CD4-positive, CD25-positive, alpha-beta regulatory T cell (primary cell): ENCODE data around the gene FAM170A. TPM values are rescaled to one million over a fixed set of nuclear protein-coding genes. Genes with fewer than 3 reads are reported as not detected.

Experiments
- ATAC-seq, 2 donors: fragments of 150-1000 bp; cut with Tn5 transposase; one replicate each; pipeline ENCODE4 v1.10.0; 2021; ENCODE audit warnings: low read depth in 2 of 2, moderate number of reproducible peaks in 2 of 2, moderate library complexity in 1 of 2
- DNase-seq, 3 donors: peaks; one replicate each; pipeline versions ENCODE4 v3.0.0 to v3.0.0-alpha.2; 2012 to 2022; ENCODE audit warnings: mixed read lengths in 1 of 3
- H3K27ac ChIP-seq: one replicate; pipeline ENCODE4 v1.7.0; 2013; ENCODE audit warnings: mild to moderate bottlenecking, low read length; ENCODE audit not compliant: insufficient read depth, poor library complexity, severe bottlenecking
- H3K27me3 ChIP-seq: one replicate; pipeline ENCODE4 v1.7.0; 2013; ENCODE audit warnings: low read length; ENCODE audit not compliant: control insufficient read depth, insufficient read depth
- H3K36me3 ChIP-seq: one replicate; pipeline ENCODE4 v1.7.0; 2013; ENCODE audit warnings: mild to moderate bottlenecking, low read length, moderate library complexity; ENCODE audit not compliant: control insufficient read depth, insufficient read depth
- H3K4me1 ChIP-seq: 2 replicates; pipeline ENCODE4 v1.7.0; 2013; ENCODE audit warnings: mild to moderate bottlenecking, low read length; ENCODE audit not compliant: insufficient read depth, control insufficient read depth, poor library complexity, severe bottlenecking
- H3K4me3 ChIP-seq: one replicate; pipeline ENCODE4 v1.7.0; 2013; ENCODE audit warnings: low read depth, mild to moderate bottlenecking, low read length, moderate library complexity
- H3K9me3 ChIP-seq, 2 experiments: 1 replicate in 1 of 2; 2 replicates in 1 of 2; pipeline ENCODE4 v1.7.0; 2013; ENCODE audit warnings: low read length in 2 of 2, mild to moderate bottlenecking in 1 of 2, moderate library complexity in 1 of 2; ENCODE audit not compliant: control insufficient read depth in 2 of 2
- H3K27ac Mint-ChIP-seq, 3 donors: one replicate each; pipeline ENCODE4 v1.8.0; 2020 to 2022; ENCODE audit warnings: mild to moderate bottlenecking in 3 of 3, mixed read lengths in 3 of 3, moderate library complexity in 2 of 3
- H3K27me3 Mint-ChIP-seq: one replicate; pipeline ENCODE4 v1.8.0; 2022; ENCODE audit warnings: mild to moderate bottlenecking, mixed read lengths
- H3K36me3 Mint-ChIP-seq: one replicate; pipeline ENCODE4 v1.8.0; 2020; ENCODE audit warnings: mixed read lengths
- H3K4me1 Mint-ChIP-seq, 4 donors: one replicate each; pipeline ENCODE4 v1.8.0; 2020 to 2022; ENCODE audit warnings: mixed read lengths in 4 of 4, mild to moderate bottlenecking in 1 of 4
- H3K4me3 Mint-ChIP-seq, 4 donors: one replicate each; pipeline ENCODE4 v1.8.0; 2020 to 2022; ENCODE audit warnings: mild to moderate bottlenecking in 4 of 4, mixed read lengths in 4 of 4, moderate library complexity in 3 of 4
- H3K9me3 Mint-ChIP-seq, 7 donors: one replicate each; pipeline ENCODE4 v1.8.0; 2020 to 2022; ENCODE audit warnings: mixed read lengths in 7 of 7, mild to moderate bottlenecking in 3 of 7, moderate library complexity in 2 of 7
- polyA plus RNA-seq, 4 donors: library from polyadenylated mRNA; unstranded; fragments of 300-500 nt; fragmentation: Illumina TruSeq; gene quantifications; one replicate each; pipeline ENCODE4 v1.2.3, GENCODE V29; 2021
- total RNA-seq: library from RNA; stranded (reverse); gene quantifications from one replicate; pipeline ENCODE4 v1.2.3, GENCODE V29; 2022

FAM170A gene
- total and polyA plus RNA-seq, 5 donors from 2014 or later: not detected

- no peaks in the 10 kb centered on the region for H3K4me1 ChIP-seq
- no peaks in the 10 kb centered on the region for H3K36me3 ChIP-seq
- H3K27ac ChIP-seq: no peak overlapping the region
- no peak overlapping the region for H3K27ac Mint-ChIP-seq
- H3K9me3 ChIP-seq: no peaks in the 10 kb centered on the region
- H3K36me3 Mint-ChIP-seq: no peaks in the 10 kb centered on the region
- DNase-seq: no peak
- no peaks in the 10 kb centered on the region for H3K4me1 Mint-ChIP-seq
- ATAC-seq: no peak
- H3K4me3 Mint-ChIP-seq: no peak overlapping the region
- peaks cover 0 to 2% (median 0%) of the 10 kb centered on the region in 7 donors for H3K9me3 Mint-ChIP-seq
- H3K27me3 ChIP-seq: no peaks in the 10 kb centered on the region
- peaks cover 11% of the 10 kb centered on the region for H3K27me3 Mint-ChIP-seq
- H3K4me3 ChIP-seq: no peak overlapping the region
These were observed 1.5 kb downstream of the FAM170A start for GRCh38 chr5:119630752-119631440.

- H3K4me3 ChIP-seq: no peak overlapping the region
- H3K9me3 Mint-ChIP-seq: peaks cover 0 to 2% (median 0%) of the 10 kb centered on the region in 7 donors
- DNase-seq: no peak
These were observed 2.3 kb downstream of the FAM170A start for GRCh38 chr5:119631660-119632059.

DNA sequence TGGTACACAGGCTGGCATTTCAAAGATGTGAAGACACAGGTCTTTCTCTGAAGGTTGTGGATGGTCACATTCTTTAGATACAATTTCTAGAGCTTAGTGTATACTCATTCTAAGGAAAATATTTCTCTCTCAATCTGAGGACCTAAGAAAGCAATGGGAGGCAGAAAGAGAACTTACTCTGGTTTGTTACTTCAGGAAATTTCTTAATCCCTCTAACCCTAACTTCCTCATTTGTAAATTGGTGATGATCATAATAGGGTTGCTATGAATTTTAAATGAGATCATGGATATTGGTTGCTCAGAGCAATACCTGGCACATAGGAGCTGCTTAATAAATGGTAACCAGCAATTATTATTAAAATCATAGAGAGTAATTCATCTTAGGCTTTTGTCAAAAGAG lies 22.1 kb downstream of the FAM170A start:
- no peaks in the 10 kb centered on the region for H3K27me3 Mint-ChIP-seq
- H3K4me3 Mint-ChIP-seq: no peak overlapping the region
- no peak overlapping the region for H3K27ac ChIP-seq

More at GRCh38 chr5:119631660-119632059, 2.3 kb downstream of the FAM170A start:
- H3K27ac Mint-ChIP-seq: no peak overlapping the region
- no peak overlapping the region for H3K27ac ChIP-seq
- H3K36me3 ChIP-seq: no peaks in the 10 kb centered on the region
- H3K27me3 Mint-ChIP-seq: peaks cover 6% of the 10 kb centered on the region
- H3K4me3 Mint-ChIP-seq: no peak overlapping the region
- no peaks in the 10 kb centered on the region for H3K4me1 Mint-ChIP-seq
- H3K36me3 Mint-ChIP-seq: no peaks in the 10 kb centered on the region
- no peaks in the 10 kb centered on the region for H3K9me3 ChIP-seq
- no peaks in the 10 kb centered on the region for H3K27me3 ChIP-seq
- ATAC-seq: no peak
- no peaks in the 10 kb centered on the region for H3K4me1 ChIP-seq

DNA sequence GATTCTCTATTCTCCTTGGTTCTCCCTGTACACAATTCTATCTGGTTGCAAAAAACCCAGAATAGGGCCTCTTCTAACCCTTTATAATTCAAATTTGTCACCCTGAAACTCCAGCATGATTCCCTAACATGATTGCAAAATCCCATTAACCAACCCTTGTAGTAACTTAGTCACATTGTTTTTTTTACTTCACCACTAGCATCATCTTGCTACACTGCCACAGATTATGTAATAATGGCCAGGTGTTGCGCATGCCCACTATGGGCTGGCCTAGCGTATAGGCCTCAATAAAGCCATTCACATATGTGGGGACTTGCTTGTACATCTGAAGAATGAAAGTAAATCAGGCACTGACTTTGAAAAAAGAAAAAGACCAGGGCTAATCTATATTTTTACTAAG lies 25.7 kb downstream of the FAM170A start:
- Mint-ChIP-seq H3K27ac (no peak overlapping the region), H3K27me3 (no peaks in the 10 kb centered on the region), H3K4me1 (no peaks in the 10 kb centered on the region), H3K9me3 (peaks cover 0 to 6% (median 0%) of the 10 kb centered on the region in 7 donors), H3K36me3 (no peaks in the 10 kb centered on the region), H3K4me3 (no peak overlapping the region)
- DNase-seq (no peak), ATAC-seq (no peak)
- Histone ChIP-seq H3K9me3 (no peaks in the 10 kb centered on the region), H3K4me1 (no peaks in the 10 kb centered on the region), H3K4me3 (no peak overlapping the region), H3K27me3 (no peaks in the 10 kb centered on the region), H3K27ac (no peak overlapping the region), H3K36me3 (no peaks in the 10 kb centered on the region)

More for the DNA sequence above, 22.1 kb downstream of the FAM170A start:
- Histone ChIP-seq H3K36me3 (no peaks in the 10 kb centered on the region), H3K4me3 (no peak overlapping the region), H3K27me3 (no peaks in the 10 kb centered on the region), H3K9me3 (no peaks in the 10 kb centered on the region), H3K4me1 (no peaks in the 10 kb centered on the region)
- ATAC-seq: no peak
- Mint-ChIP-seq H3K4me1 (no peaks in the 10 kb centered on the region), H3K27ac (no peak overlapping the region), H3K36me3 (no peaks in the 10 kb centered on the region), H3K9me3 (peaks cover 0 to 4% (median 0%) of the 10 kb centered on the region in 7 donors)
- no peak for DNase-seq

GRCh38 chr5:119656023-119656422 lies 26.7 kb downstream of the FAM170A start:
- Mint-ChIP-seq H3K4me1 (no peaks in the 10 kb centered on the region), H3K4me3 (no peak overlapping the region), H3K9me3 (peaks cover 0 to 4% (median 0%) of the 10 kb centered on the region in 7 donors), H3K27ac (no peak overlapping the region), H3K36me3 (no peaks in the 10 kb centered on the region), H3K27me3 (no peaks in the 10 kb centered on the region)
- Histone ChIP-seq H3K36me3 (no peaks in the 10 kb centered on the region), H3K4me3 (no peak overlapping the region), H3K27ac (no peak overlapping the region), H3K9me3 (no peaks in the 10 kb centered on the region), H3K4me1 (no peaks in the 10 kb centered on the region), H3K27me3 (no peaks in the 10 kb centered on the region)
- ATAC-seq (no peak), DNase-seq (no peak)

- no peak overlapping the region for H3K4me3 Mint-ChIP-seq
- H3K27ac Mint-ChIP-seq: no peak overlapping the region
- Histone ChIP-seq H3K9me3 (peaks cover 4 to 8% of the 10 kb centered on the region in 2 experiments), H3K27ac (no peak overlapping the region), H3K4me1 (no peaks in the 10 kb centered on the region), H3K27me3 (no peaks in the 10 kb centered on the region), H3K36me3 (no peaks in the 10 kb centered on the region), H3K4me3 (no peak overlapping the region)
- no peaks in the 10 kb centered on the region for H3K36me3 Mint-ChIP-seq
- ATAC-seq (no peak), DNase-seq (no peak)
- no peaks in the 10 kb centered on the region for H3K27me3 Mint-ChIP-seq
- no peaks in the 10 kb centered on the region for H3K4me1 Mint-ChIP-seq
- H3K9me3 Mint-ChIP-seq: peaks cover 0 to 11% (median 4%) of the 10 kb centered on the region in 7 donors
These were observed 37.2 kb downstream of the FAM170A start for GRCh38 chr5:119666542-119666941.

DNA sequence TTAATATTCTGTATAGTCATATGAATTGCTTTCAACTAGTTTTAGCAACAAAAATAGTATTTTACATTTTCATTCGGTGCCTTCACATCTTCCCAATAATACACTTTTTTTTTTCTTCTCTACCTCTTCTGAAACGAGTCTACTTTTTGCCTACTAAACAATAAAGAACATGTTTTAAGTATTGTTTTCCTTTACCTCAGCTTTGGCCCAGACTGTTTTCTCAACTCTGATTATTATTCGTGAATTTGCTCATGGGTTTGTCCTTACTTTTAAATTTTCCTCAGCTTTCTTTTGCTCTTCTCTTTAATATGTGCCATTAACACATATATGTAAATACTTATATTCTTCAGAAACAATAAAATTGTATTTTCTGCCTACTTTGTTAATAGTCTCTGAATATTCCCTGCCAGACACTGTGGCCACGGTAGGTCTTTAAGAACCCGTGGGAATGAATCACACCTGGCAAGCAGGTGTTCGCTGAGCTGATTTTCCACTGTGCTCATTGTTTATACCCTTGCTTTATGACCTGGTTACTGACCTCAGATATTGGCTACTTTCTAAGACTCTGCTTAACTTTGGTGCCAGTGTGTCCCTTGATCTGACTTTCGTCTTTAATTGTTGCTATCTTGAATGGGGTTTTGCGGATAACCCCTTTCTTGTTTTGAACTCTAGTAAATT lies 49.1 kb downstream of the FAM170A start:
- Mint-ChIP-seq H3K27me3 (no peaks in the 10 kb centered on the region), H3K27ac (no peak overlapping the region), H3K4me3 (no peak overlapping the region), H3K4me1 (no peaks in the 10 kb centered on the region), H3K36me3 (no peaks in the 10 kb centered on the region), H3K9me3 (peaks cover 0 to 7% (median 3%) of the 10 kb centered on the region in 7 donors)
- Histone ChIP-seq H3K27me3 (no peaks in the 10 kb centered on the region), H3K4me1 (no peaks in the 10 kb centered on the region), H3K4me3 (no peak overlapping the region), H3K27ac (no peak overlapping the region), H3K36me3 (no peaks in the 10 kb centered on the region), H3K9me3 (no peaks in the 10 kb centered on the region)
- no peak for ATAC-seq
- DNase-seq: no peak

GRCh38 chr5:119680080-119680479 lies 50.7 kb downstream of the FAM170A start:
- no peaks in the 10 kb centered on the region for H3K4me1 Mint-ChIP-seq
- no peaks in the 10 kb centered on the region for H3K27me3 Mint-ChIP-seq
- H3K36me3 Mint-ChIP-seq: no peaks in the 10 kb centered on the region
- H3K27me3 ChIP-seq: no peaks in the 10 kb centered on the region
- H3K9me3 ChIP-seq: no peaks in the 10 kb centered on the region
- H3K9me3 Mint-ChIP-seq: peaks cover 0 to 10% (median 4%) of the 10 kb centered on the region in 7 donors
- H3K27ac Mint-ChIP-seq: no peak overlapping the region
- no peak overlapping the region for H3K4me3 ChIP-seq
- H3K27ac ChIP-seq: no peak overlapping the region
- H3K4me3 Mint-ChIP-seq: no peak overlapping the region
- no peaks in the 10 kb centered on the region for H3K4me1 ChIP-seq
- DNase-seq (no peak), ATAC-seq (no peak)
- no peaks in the 10 kb centered on the region for H3K36me3 ChIP-seq
